CD4-positive, alpha-beta T cell (primary cell): ENCODE measurements around the gene NRL. TPM values are rescaled to one million over a fixed set of nuclear protein-coding genes. Genes with fewer than 3 reads are reported as not detected.
A peak's percentile ranks its signal among the peaks of the same experiment; 100 is the strongest.

Experiments
- ATAC-seq: fragments of 200-7000 bp; cut with Tn5 transposase; one replicate; pipeline ENCODE4 v1.10.0; 2022; ENCODE audit warnings: mild to moderate bottlenecking; ENCODE audit not compliant: poor library complexity
- CTCF ChIA-PET: fragments of 350-600 bp; sonication (Branson Sonifier 250); formaldehyde crosslinking; loops from one replicate; lab custom pipeline; 2021; ENCODE audit warnings: antibody characterized with exemption, inconsistent platforms; lab: Charles Lee
- POLR2A ChIA-PET: fragments of 350-600 bp; sonication (Branson Sonifier 250); formaldehyde crosslinking; loops from one replicate; lab custom pipeline; 2021; ENCODE audit warnings: antibody characterized with exemption, inconsistent platforms; lab: Charles Lee
- DNase-seq, 14 experiments: peaks; one replicate each; pipeline ENCODE4 v3.0.0-alpha.2; 2013 to 2020; ENCODE audit warnings: mixed read lengths in 2 of 14
- H3K27ac ChIP-seq, 2 donors: one replicate each; pipeline versions ENCODE4 v1.5.1 to v1.7.0; 2013; ENCODE audit warnings: low read length in 2 of 2, low read depth in 1 of 2, mild to moderate bottlenecking in 1 of 2
- H3K27me3 ChIP-seq, 2 experiments: 1 replicate in 1 of 2; 2 replicates in 1 of 2; pipeline versions ENCODE4 v1.6.1 to v1.7.0; 2013; ENCODE audit warnings: low read length in 2 of 2, control low read depth in 1 of 2, mild to moderate bottlenecking in 1 of 2, moderate library complexity in 1 of 2; ENCODE audit not compliant: insufficient read depth in 2 of 2, control insufficient read depth in 1 of 2
- H3K36me3 ChIP-seq: one replicate; pipeline ENCODE4 v1.6.1; 2013; ENCODE audit warnings: low read length, control low read depth; ENCODE audit not compliant: insufficient read depth
- H3K4me1 ChIP-seq: one replicate; pipeline ENCODE4 v1.6.1; 2013; ENCODE audit warnings: low read length, control low read depth; ENCODE audit not compliant: insufficient read depth
- H3K4me3 ChIP-seq: one replicate; pipeline ENCODE4 v1.5.1; 2013; ENCODE audit warnings: mild to moderate bottlenecking, low read length, moderate library complexity
- H3K9me3 ChIP-seq, 2 experiments: 1 replicate in 1 of 2; 2 replicates in 1 of 2; pipeline versions ENCODE4 v1.6.1 to v1.7.0; 2013; ENCODE audit warnings: low read length in 2 of 2, mild to moderate bottlenecking in 2 of 2, control low read depth in 1 of 2, moderate library complexity in 1 of 2; ENCODE audit not compliant: control insufficient read depth in 1 of 2, insufficient read depth in 1 of 2
- H3K27ac Mint-ChIP-seq: one replicate; pipeline ENCODE4 v1.8.0; 2020; ENCODE audit warnings: mixed read lengths
- H3K27me3 Mint-ChIP-seq: one replicate; pipeline ENCODE4 v1.8.0; 2021; ENCODE audit warnings: mixed read lengths
- H3K36me3 Mint-ChIP-seq: one replicate; pipeline ENCODE4 v1.8.0; 2021; ENCODE audit warnings: low read depth, mixed read lengths
- H3K4me1 Mint-ChIP-seq: one replicate; pipeline ENCODE4 v1.8.0; 2021; ENCODE audit warnings: low read depth, mixed read lengths
- H3K4me3 Mint-ChIP-seq: one replicate; pipeline ENCODE4 v1.8.0; 2020; ENCODE audit warnings: mild to moderate bottlenecking, mixed read lengths
- H3K9me3 Mint-ChIP-seq: one replicate; pipeline ENCODE4 v1.8.0; 2020; ENCODE audit warnings: mixed read lengths
- intact Hi-C, 2 experiments: fragments of 100-400 bp; cut with DNase I in 1 of 2; cut with micrococcal nuclease in 1 of 2; formaldehyde crosslinking; loops; one replicate each; pipeline versions ENCODE4 v1.15.1 to v1.9.0; 2023 to 2025; cut with DNase I, micrococcal nuclease
- total RNA-seq, 174 experiments: library from RNA in 2 of 174; stranded (reverse) in 2 of 174; gene quantifications; one replicate each; pipeline ENCODE4 v1.2.3 and lab custom pipeline; 2021 to 2026
- TF ChIP-seq, protein P1 (sequence below): fragments of 200-600 bp; IDR thresholded peaks from one replicate; pipeline ENCODE4 v1.8.0; 2022; ENCODE audit warnings: antibody characterized with exemption, mild to moderate bottlenecking

Gene NRL
- total RNA-seq, 2 experiments from 2014 or later, result 1.6 to 1.9 TPM

DNA sequence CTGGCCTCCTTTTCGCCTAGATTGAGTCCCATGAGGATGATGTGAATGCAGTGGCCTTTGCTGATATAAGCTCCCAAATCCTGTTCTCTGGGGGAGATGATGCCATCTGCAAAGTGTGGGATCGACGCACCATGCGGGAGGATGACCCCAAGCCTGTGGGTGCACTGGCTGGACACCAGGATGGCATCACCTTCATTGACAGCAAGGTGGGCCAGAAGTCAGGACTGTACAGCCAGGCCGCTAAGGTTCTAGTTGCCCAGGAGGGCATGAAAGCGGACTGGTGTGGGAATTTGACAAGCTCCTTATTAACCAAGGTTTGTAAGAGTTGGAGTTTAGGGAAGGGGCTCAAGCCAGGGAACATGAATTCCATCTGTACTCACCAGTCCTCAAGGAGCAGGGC lies 4.9 kb upstream of the NRL start:
- Mint-ChIP-seq H3K9me3 (no peaks in the 10 kb centered on the region), H3K36me3 (peaks cover 96% of the 10 kb centered on the region), H3K4me3 (no peak overlapping the region), H3K27me3 (no peaks in the 10 kb centered on the region), H3K4me1 (peaks cover 35% of the 10 kb centered on the region), H3K27ac (no peak overlapping the region)
- no peak for ATAC-seq
- CTCF ChIA-PET, result interaction anchor here (1.9 kb wide), 1 partner anchor 12 kb away, joined by 6 read pairs; no protein-coding TSS in a partner anchor
- H3K27me3 ChIP-seq, result no peaks in the 10 kb centered on the region
- DNase-seq, result no peak
- H3K27ac ChIP-seq, result no peak overlapping the region
- peaks cover 74% of the 10 kb centered on the region for H3K36me3 ChIP-seq
- TF ChIP-seq, protein P1, sequence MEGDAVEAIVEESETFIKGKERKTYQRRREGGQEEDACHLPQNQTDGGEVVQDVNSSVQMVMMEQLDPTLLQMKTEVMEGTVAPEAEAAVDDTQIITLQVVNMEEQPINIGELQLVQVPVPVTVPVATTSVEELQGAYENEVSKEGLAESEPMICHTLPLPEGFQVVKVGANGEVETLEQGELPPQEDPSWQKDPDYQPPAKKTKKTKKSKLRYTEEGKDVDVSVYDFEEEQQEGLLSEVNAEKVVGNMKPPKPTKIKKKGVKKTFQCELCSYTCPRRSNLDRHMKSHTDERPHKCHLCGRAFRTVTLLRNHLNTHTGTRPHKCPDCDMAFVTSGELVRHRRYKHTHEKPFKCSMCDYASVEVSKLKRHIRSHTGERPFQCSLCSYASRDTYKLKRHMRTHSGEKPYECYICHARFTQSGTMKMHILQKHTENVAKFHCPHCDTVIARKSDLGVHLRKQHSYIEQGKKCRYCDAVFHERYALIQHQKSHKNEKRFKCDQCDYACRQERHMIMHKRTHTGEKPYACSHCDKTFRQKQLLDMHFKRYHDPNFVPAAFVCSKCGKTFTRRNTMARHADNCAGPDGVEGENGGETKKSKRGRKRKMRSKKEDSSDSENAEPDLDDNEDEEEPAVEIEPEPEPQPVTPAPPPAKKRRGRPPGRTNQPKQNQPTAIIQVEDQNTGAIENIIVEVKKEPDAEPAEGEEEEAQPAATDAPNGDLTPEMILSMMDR, result no peak
- no peak overlapping the region for H3K4me3 ChIP-seq
- POLR2A ChIA-PET, result interaction anchor here (7.0 kb wide), 1 partner anchor 16 kb away, joined by 296 read pairs; the partner anchor contains the start of genes EMC9, FITM1 and PSME1
- no peaks in the 10 kb centered on the region for H3K9me3 ChIP-seq
- peaks cover 31% of the 10 kb centered on the region for H3K4me1 ChIP-seq
- intact Hi-C loops, result loop anchor here in 1 of 2 experiments (10.0 kb wide), 2 partner anchors 315 to 555 kb away; partner anchors contain the start of gene AP1G2

- H3K36me3 ChIP-seq, result peaks cover 51% of the 10 kb centered on the region
- intact Hi-C loops, result loop anchor here in 1 of 2 experiments (2.0 to 10.0 kb wide), 3 partner anchors 28 to 552 kb away; partner anchors contain the start of gene AP1G2
These were observed 2.4 kb upstream of the NRL start for GRCh38 chr14:24117179-24117578.

DNA sequence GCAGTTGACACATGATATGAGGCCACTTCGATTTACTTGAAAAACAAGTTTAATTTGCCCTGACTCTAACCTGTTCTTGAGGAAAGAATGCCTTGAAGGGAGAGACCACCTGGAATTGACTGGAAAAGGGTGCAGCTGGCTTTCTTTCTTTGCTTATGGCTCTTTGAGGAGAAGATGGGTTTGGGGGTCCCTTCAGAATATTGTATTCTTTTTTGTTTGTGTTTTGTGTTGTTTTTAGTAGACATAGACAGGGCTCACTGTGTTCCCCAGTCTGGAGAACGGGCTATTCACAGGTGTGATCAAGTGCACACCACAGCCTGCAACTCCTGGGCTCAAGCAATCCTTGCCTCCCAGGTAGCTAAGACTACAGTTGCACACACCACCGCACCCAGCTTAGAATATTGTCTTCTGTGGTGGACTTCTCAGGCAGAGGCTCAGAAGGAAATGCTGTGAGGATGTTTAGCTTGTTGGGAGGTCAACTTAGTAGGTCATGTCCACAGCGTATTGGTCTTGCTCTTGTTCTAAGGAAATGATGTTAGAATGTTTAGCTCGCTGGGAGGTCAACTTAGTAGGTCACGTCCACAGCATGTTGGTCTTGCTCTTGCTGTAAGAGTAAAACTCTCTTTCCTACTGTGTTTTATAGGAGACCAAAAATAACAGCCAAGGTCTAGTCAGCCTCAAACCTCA lies 1.5 kb upstream of the NRL start:
- peaks cover 35% of the 10 kb centered on the region for H3K4me1 Mint-ChIP-seq
- ChIA-PET POLR2A (interaction anchor here (0.6 to 7.0 kb wide), 10 partner anchors 9 to 196 kb away, joined by 3 to 296 read pairs (median 24); partner anchors contain the start of genes CHMP4A, EMC9, FITM1 and IRF9), CTCF (interaction anchor here (0.8 to 1.7 kb wide), 4 partner anchors 20 to 217 kb away, joined by 3 to 6 read pairs (median 4); partner anchors contain the start of genes IRF9 and PSME1)
- Histone ChIP-seq H3K4me3 (peak overlapping the region; percentile 77), H3K36me3 (peaks cover 44% of the 10 kb centered on the region), H3K9me3 (no peaks in the 10 kb centered on the region), H3K4me1 (peaks cover 37% of the 10 kb centered on the region), H3K27ac (no peak overlapping the region), H3K27me3 (no peaks in the 10 kb centered on the region)
- no peaks in the 10 kb centered on the region for H3K9me3 Mint-ChIP-seq
- DNase-seq (peak in 1 of 14 experiments; percentile 21), ATAC-seq (no peak)
- H3K27me3 Mint-ChIP-seq, result no peaks in the 10 kb centered on the region
- intact Hi-C loops, result loop anchor here in 1 of 2 experiments (2.0 to 10.0 kb wide), 3 partner anchors 29 to 551 kb away; partner anchors contain the start of gene AP1G2
- TF ChIP-seq, protein P1, result no peak
- H3K36me3 Mint-ChIP-seq, result peaks cover 77% of the 10 kb centered on the region
- H3K4me3 Mint-ChIP-seq, result peak overlapping the region; percentile 98
- H3K27ac Mint-ChIP-seq, result peak overlapping the region; percentile 98

More at GRCh38 chr14:24117179-24117578, 2.4 kb upstream of the NRL start:
- Histone ChIP-seq H3K27ac (no peak overlapping the region), H3K4me3 (no peak overlapping the region), H3K4me1 (peaks cover 37% of the 10 kb centered on the region), H3K9me3 (no peaks in the 10 kb centered on the region), H3K27me3 (no peaks in the 10 kb centered on the region)
- POLR2A ChIA-PET, result interaction anchor here (1.1 to 7.0 kb wide), 4 partner anchors 19 to 125 kb away, joined by 3 to 296 read pairs (median 62); partner anchors contain the start of genes CHMP4A, EMC9, FITM1 and PSME1
- peaks cover 35% of the 10 kb centered on the region for H3K4me1 Mint-ChIP-seq
- peaks cover 86% of the 10 kb centered on the region for H3K36me3 Mint-ChIP-seq
- H3K27me3 Mint-ChIP-seq, result no peaks in the 10 kb centered on the region
- H3K9me3 Mint-ChIP-seq, result no peaks in the 10 kb centered on the region
- no peak for ATAC-seq
- peak overlapping the region; percentile 98 for H3K27ac Mint-ChIP-seq
- TF ChIP-seq, protein P1, result no peak
- no peak for DNase-seq
- CTCF ChIA-PET, result interaction anchor here (0.8 to 1.3 kb wide), 3 partner anchors 8 to 179 kb away, joined by 3 to 4 read pairs (median 3); partner anchors contain the start of gene IRF9
- no peak overlapping the region for H3K4me3 Mint-ChIP-seq
